Mucosa of rectum (tissue), 2 donors: Measurements from ENCODE around the gene PRPF19.

ENCODE experiments used
- H3K27ac ChIP-seq, 2 donors: one replicate each; pipeline ENCODE4 v1.7.0; 2013; ENCODE audit warnings: inconsistent platforms in 2 of 2, low read depth in 2 of 2, low read length in 2 of 2
- H3K27me3 ChIP-seq, 2 donors: one replicate each; pipeline ENCODE4 v1.7.0; 2013; ENCODE audit warnings: low read length in 2 of 2; ENCODE audit not compliant: control insufficient read depth in 2 of 2, insufficient read depth in 2 of 2
- H3K36me3 ChIP-seq, 2 donors: one replicate each; pipeline ENCODE4 v1.7.0; 2013; ENCODE audit warnings: low read length in 2 of 2; ENCODE audit not compliant: control insufficient read depth in 2 of 2, insufficient read depth in 2 of 2
- H3K4me1 ChIP-seq, 2 donors: one replicate each; pipeline ENCODE4 v1.7.0; 2013; ENCODE audit warnings: low read length in 2 of 2, mild to moderate bottlenecking in 1 of 2; ENCODE audit not compliant: control insufficient read depth in 2 of 2, insufficient read depth in 2 of 2
- H3K4me3 ChIP-seq, 2 donors: one replicate each; pipeline ENCODE4 v1.7.0; 2013; ENCODE audit warnings: low read length in 2 of 2
- H3K9ac ChIP-seq, 2 donors: one replicate each; pipeline ENCODE4 v1.7.0; 2013; ENCODE audit warnings: low read length in 2 of 2, low read depth in 1 of 2, mild to moderate bottlenecking in 1 of 2
- H3K9me3 ChIP-seq, 2 donors: one replicate each; pipeline ENCODE4 v1.7.0; 2013; ENCODE audit warnings: low read length in 2 of 2; ENCODE audit not compliant: control insufficient read depth in 2 of 2
- donor health status: healthy.
- donor health status: Normal muscosa, but diverticular disease.

The PRPF19 gene

DNA sequence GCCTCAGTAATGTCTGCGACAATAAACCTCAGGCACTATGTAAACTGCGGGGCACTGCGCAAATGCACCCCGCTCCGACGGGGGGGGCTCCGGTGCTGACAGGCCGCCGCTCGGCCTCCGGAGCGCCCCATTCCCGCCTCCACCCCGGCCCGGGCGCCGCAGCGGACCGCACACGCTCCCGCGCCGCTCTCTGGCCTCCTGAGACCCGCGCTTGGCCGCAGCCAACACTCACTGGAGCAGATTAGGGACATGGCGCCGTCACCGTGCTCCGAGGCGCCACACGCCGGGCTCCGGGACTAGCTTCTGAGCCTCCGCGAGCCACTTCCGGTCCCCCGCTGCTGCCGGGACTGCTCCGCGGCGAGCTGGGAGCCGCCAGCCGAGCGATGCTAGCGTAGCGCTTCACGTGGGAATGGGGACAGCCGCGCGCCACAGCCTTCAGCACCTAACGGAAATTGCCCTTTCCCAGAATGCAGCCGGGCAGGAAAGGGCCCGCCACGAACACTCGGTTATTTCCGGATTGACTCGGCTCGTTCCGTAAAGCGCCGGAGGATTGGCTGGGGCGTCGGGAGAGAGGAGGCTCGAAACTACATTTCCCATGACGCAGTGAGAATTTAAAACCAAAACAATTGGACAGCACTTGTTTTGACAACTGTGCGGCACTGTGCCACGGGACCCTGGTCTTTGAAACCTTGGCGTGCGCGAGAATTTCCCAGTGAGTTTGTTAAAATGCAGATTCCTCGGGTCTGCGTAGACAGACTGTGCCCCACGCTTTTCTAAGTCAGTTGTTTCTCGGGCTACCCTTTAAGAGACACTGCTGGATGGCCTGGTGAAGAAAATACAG lies at the start of gene PRPF19:
TSS of gene PRPF19 (minus strand) at position 454 of the 841 bp plus-strand sequence. CDS start at position 251, 203 bp downstream.
- H3K4me1 ChIP-seq: peaks cover 12 to 21% of the 10 kb centered on the region in 2 donors
- peak within 1 kb of the TSS; percentile 75 to 95 for H3K4me3 ChIP-seq
- no peaks in the 10 kb centered on the region for H3K9me3 ChIP-seq
- H3K27ac ChIP-seq: peak within 1 kb of the TSS; percentile 89 to 91
- H3K27me3 ChIP-seq: no peaks in the 10 kb centered on the region
- peaks cover 20 to 23% of the 10 kb centered on the region in 2 donors for H3K36me3 ChIP-seq
- peak within 1 kb of the TSS; percentile 86 to 90 for H3K9ac ChIP-seq

- Histone ChIP-seq H3K4me1 (peaks cover 0 to 6% of the 10 kb centered on the region in 2 donors), H3K9ac (no peak overlapping the region), H3K27ac (no peak overlapping the region), H3K4me3 (no peak overlapping the region), H3K27me3 (peaks cover 0 to 3% of the 10 kb centered on the region in 2 donors), H3K36me3 (no peaks in the 10 kb centered on the region), H3K9me3 (no peaks in the 10 kb centered on the region)
These were observed 49.2 kb upstream of the PRPF19 start for GRCh38 chr11:60955571-60955970.

- Histone ChIP-seq H3K9me3 (no peaks in the 10 kb centered on the region), H3K36me3 (no peaks in the 10 kb centered on the region), H3K4me1 (peaks cover 0 to 6% of the 10 kb centered on the region in 2 donors), H3K27me3 (no peaks in the 10 kb centered on the region), H3K4me3 (no peak overlapping the region), H3K9ac (no peak overlapping the region), H3K27ac (no peak overlapping the region)
These were observed 48.0 kb upstream of the PRPF19 start for GRCh38 chr11:60954421-60954820.

DNA sequence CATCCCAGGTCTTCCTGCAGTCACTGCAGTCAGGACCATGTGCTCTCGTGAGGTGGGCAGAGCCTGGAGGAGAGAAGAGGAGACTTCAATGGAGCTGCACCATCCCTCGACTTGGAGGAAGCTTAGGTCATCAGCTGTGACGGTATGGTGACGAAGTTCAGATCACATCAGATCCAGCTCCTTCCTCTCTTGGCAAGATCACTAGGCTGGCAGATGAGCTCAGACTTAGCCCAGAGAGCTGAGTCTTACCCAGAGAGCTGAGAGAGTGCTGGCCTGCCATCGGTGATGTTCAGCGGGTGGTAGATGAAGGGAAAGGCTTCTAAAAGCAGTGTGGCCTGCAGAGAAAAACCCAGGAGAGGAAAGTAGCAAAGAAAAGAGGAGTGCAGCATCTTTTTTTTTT lies 47.4 kb upstream of the PRPF19 start:
- Histone ChIP-seq H3K4me1 (peaks cover 0 to 6% of the 10 kb centered on the region in 2 donors), H3K4me3 (no peak overlapping the region), H3K9ac (no peak overlapping the region), H3K36me3 (no peaks in the 10 kb centered on the region), H3K9me3 (no peaks in the 10 kb centered on the region), H3K27me3 (no peaks in the 10 kb centered on the region), H3K27ac (no peak overlapping the region)

DNA sequence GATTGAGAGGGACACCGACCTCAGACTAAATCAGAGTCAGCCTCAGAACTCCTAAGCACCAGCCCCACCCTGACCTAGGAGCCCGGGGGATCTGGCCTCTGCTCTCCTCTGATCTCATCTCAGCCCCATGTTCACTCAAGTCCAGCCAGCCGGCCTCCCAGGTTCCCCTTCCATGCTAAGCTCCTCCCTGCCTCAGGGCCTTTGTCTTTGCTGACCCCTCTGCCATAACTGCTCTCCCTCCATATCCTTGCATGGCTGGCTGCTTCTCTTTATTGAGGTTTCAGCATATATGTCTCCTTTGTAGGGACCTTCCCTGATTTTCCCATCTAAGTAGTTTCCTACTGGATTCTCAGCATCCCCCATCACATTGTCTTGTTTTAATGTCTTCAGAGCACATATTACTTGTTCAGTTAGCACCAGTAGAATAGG lies 46.4 kb upstream of the PRPF19 start:
- H3K27me3 ChIP-seq: no peaks in the 10 kb centered on the region
- H3K9ac ChIP-seq: peak overlapping the region; percentile 61 to 68
- H3K9me3 ChIP-seq: no peaks in the 10 kb centered on the region
- peak overlapping the region; percentile 71 to 82 for H3K27ac ChIP-seq
- no peaks in the 10 kb centered on the region for H3K36me3 ChIP-seq
- peak overlapping the region; percentile 68 to 79 for H3K4me3 ChIP-seq
- peaks cover 0 to 6% of the 10 kb centered on the region in 2 donors for H3K4me1 ChIP-seq

DNA sequence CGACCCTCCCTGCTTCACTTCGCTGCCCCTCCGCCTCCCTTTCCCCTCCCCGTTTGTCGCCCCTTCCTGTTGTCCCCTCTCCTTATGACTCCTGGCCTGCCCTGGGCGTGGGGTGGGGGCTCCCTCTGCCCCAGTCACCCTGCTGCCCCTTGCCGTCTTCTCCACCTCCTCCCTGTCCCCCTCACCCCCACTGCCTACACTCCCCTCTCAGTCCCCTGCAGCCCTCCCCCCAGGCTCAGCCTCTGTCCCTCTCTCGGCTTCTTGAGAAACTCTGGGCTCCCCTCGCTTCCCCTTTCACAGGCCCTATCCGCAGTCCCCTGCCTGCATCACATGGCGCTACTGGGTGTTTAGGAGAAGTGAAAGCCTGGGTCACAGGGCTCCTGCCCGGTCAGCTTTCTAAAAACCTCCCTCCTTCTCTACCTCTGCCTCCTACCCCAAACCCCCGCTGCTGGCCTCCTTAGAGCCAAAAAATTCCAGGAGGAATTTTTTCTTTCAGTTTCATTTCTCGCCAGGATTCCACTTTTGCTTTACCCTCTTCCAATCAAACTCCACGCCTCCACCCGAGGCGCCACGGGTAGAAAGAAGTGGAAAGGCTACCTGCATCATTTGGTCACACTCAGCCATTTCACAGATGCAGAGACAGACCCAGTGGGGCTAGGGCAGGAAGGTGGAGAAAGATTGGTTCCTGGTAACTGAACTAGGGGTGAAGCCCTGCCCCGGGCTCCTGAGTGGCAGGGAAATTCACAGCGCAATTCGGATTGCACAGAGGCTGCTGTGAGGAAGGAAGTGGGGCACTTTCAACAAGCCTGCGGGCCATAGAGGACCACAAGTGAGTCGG lies 45.7 kb upstream of the PRPF19 start, which contains the start of gene SLC15A3:
TSS of gene SLC15A3 (minus strand) at position 273 of the 838 bp plus-strand sequence. CDS start 625 bp downstream, outside the sequence.
- Histone ChIP-seq H3K9me3 (no peaks in the 10 kb centered on the region), H3K9ac (peak within 1 kb of the TSS; percentile 61 to 68), H3K27ac (peak within 1 kb of the TSS; percentile 71 to 82), H3K27me3 (no peaks in the 10 kb centered on the region), H3K4me1 (peaks cover 0 to 6% of the 10 kb centered on the region in 2 donors), H3K4me3 (peak within 1 kb of the TSS; percentile 68 to 79), H3K36me3 (no peaks in the 10 kb centered on the region)

DNA sequence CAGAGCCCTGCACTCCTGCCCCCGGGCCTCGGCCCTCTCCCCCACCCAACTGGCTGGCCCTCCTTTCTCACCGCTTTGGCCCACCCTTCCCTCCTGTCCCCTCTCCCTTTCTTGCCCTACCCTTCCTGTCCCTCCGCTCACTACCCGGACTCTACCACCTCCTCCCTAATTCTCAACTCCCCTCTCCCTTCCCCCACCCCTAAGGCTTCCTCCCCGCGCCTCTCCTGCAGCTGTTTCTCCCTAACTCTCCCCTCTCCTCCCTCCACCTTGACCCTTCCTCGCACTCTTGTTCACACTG lies 45.2 kb upstream of the PRPF19 start:
- Histone ChIP-seq H3K9me3 (no peaks in the 10 kb centered on the region), H3K9ac (peak overlapping the region; percentile 61 to 68), H3K27ac (peak overlapping the region; percentile 71 to 82), H3K27me3 (no peaks in the 10 kb centered on the region), H3K4me3 (peak overlapping the region; percentile 68 to 79), H3K36me3 (no peaks in the 10 kb centered on the region), H3K4me1 (peaks cover 0 to 6% of the 10 kb centered on the region in 2 donors)

DNA sequence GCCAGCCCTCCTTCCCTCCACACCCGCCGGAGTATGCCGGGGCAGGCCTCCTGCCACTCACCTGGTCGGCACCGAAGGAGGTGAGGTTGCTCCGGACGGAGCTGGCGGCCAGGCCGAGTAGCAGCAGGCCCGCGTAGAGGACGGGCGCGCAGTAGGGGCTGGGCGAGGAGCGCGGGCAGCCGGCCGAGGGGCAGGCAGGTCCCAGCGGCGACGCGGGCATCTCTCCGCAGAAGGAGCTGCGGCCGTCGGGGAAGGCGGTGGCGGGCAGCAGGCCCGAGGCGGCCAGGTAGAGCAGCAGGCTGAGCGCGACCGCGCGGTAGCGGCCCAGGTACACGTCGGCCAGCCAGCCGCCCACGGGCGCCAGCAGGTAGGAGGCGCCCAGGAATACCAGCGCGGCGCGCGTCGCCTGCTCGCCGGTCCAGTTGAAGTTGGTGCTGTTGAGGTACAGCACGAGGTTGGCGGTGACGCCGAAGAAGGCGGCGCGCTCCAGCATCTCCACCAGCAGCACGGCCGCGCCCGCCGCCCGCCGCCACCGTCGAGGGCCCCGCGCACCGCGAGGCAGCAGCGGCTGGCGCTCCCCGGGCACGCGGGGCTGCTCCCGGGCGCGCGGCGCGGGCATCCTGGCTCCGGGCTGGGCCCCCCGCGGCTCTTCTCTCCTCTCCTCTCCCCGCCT lies 44.7 kb upstream of the PRPF19 start:
- H3K9me3 ChIP-seq: no peaks in the 10 kb centered on the region
- H3K27ac ChIP-seq: peak overlapping the region; percentile 71 to 82
- peaks cover 0 to 6% of the 10 kb centered on the region in 2 donors for H3K4me1 ChIP-seq
- peak overlapping the region; percentile 68 to 79 for H3K4me3 ChIP-seq
- H3K27me3 ChIP-seq: no peaks in the 10 kb centered on the region
- H3K9ac ChIP-seq: peak overlapping the region in 1 of 2 donors; percentile 26
- H3K36me3 ChIP-seq: peaks cover 0 to 3% of the 10 kb centered on the region in 2 donors

GRCh38 chr11:60950024-60950423 lies 43.6 kb upstream of the PRPF19 start:
- Histone ChIP-seq H3K27me3 (no peaks in the 10 kb centered on the region), H3K9ac (no peak overlapping the region), H3K36me3 (peaks cover 0 to 3% of the 10 kb centered on the region in 2 donors), H3K27ac (no peak overlapping the region), H3K4me1 (peaks cover 0 to 6% of the 10 kb centered on the region in 2 donors), H3K4me3 (peak overlapping the region; percentile 6 to 51), H3K9me3 (no peaks in the 10 kb centered on the region)
